HCT116 (cell line): Measurements from ENCODE around the gene MEAK7. TPM values are rescaled to one million over a fixed set of nuclear protein-coding genes. Genes with fewer than 3 reads are reported as not detected.
A peak's percentile ranks its signal among the peaks of the same experiment; 100 is the strongest.

Experiments used
- ATAC-seq: fragments of 200-7000 bp; cut with Tn5 transposase; 2 replicates; pipeline ENCODE4 v1.9.1; 2020; ENCODE audit warnings: mild to moderate bottlenecking, moderate library complexity
- BruUV-seq: library from RNA; stranded (reverse); fragments of 400-500 nt; replicated peaks from 2 replicates; lab custom pipeline; 2021; lab: Mats Ljungman, UMichigan
- CTCF ChIA-PET: fragments of 300-600 bp; sonication (Branson Sonifier 250); formaldehyde crosslinking; loops from one replicate; lab custom pipeline; 2021; ENCODE audit warnings: antibody characterized with exemption; lab: Charles Lee
- POLR2A ChIA-PET: fragments of 300-600, 350-600 bp; sonication (Branson Sonifier 250); formaldehyde crosslinking; loops from one replicate; lab custom pipeline; 2021; ENCODE audit warnings: antibody characterized with exemption; lab: Charles Lee
- RAD21 ChIA-PET, 2 experiments: fragments of 300-600 bp; sonication (Branson Sonifier 250); formaldehyde crosslinking; loops; one replicate each; lab custom pipeline; 2023; ENCODE audit warnings: low total read pairs in 2 of 2; ENCODE audit not compliant: uncharacterized antibody in 2 of 2, unreplicated experiment in 2 of 2, low non-redundant PET in 1 of 2; lab: Charles Lee
- DNase-seq: peaks from one replicate; pipeline ENCODE4 v3.0.0-alpha.2; 2010; ENCODE audit warnings: low read depth, low spot score
- H2AFZ ChIP-seq: fragments of 200-600 bp; shearing (Covaris generic), sonication (generic); 2 replicates; pipeline ENCODE4 v1.6.1; 2017; ENCODE audit warnings: low read depth, mixed run types, mixed read lengths, antibody characterized with exemption, low read length; ENCODE audit not compliant: poor library complexity, severe bottlenecking
- H3K27ac ChIP-seq: 2 replicates; pipeline ENCODE4 v1.5.1; 2012; ENCODE audit warnings: low read depth, low read length
- H3K27me3 ChIP-seq: fragments of 200-600 bp; sonication (generic); 2 replicates; pipeline ENCODE4 v1.6.1; 2016; ENCODE audit warnings: mixed run types, low read length, mixed read lengths; ENCODE audit not compliant: insufficient read depth
- H3K36me3 ChIP-seq, 2 experiments: fragments of 200-500 bp in 1 of 2; fragments of 200-600 bp in 1 of 2; sonication (Bioruptor generic) in 1 of 2; sonication (generic) in 1 of 2; 2 replicates each; pipeline versions ENCODE4 v1.5.1 to v1.6.1; 2014 to 2016; ENCODE audit warnings: low read length in 2 of 2, inconsistent platforms in 1 of 2, mixed read lengths in 1 of 2, mixed run types in 1 of 2; ENCODE audit not compliant: insufficient read depth in 2 of 2, control insufficient read depth in 1 of 2
- H3K4me1 ChIP-seq, 2 experiments: fragments of 200-600 bp in 1 of 2; sonication (generic) in 1 of 2; 2 replicates each; pipeline versions ENCODE4 v1.5.1 to v1.6.1; 2012 to 2017; ENCODE audit warnings: low read length in 2 of 2, inconsistent platforms in 1 of 2, mild to moderate bottlenecking in 1 of 2, mixed read lengths in 1 of 2, mixed run types in 1 of 2, moderate library complexity in 1 of 2; ENCODE audit not compliant: insufficient read depth in 2 of 2, control insufficient read depth in 1 of 2
- H3K4me2 ChIP-seq: fragments of 200-600 bp; sonication (generic); 2 replicates; pipeline ENCODE4 v1.6.1; 2017; ENCODE audit warnings: mixed run types, low read length, mixed read lengths
- H3K4me3 ChIP-seq, 2 experiments: fragments of 200-600 bp in 1 of 2; sonication (generic) in 1 of 2; replicated peaks in 1 of 2; 2 replicates each; pipeline ENCODE4 v1.5.1; 2011 to 2016; ENCODE audit warnings: low read length in 2 of 2, control low read depth in 1 of 2, low read depth in 1 of 2, mild to moderate bottlenecking in 1 of 2, mixed read lengths in 1 of 2, mixed run types in 1 of 2
- H3K79me2 ChIP-seq: fragments of 200-600 bp; sonication (generic); 2 replicates; pipeline ENCODE4 v1.6.1; 2017; ENCODE audit warnings: mild to moderate bottlenecking, mixed run types, low read length, moderate library complexity, mixed read lengths; ENCODE audit not compliant: insufficient read depth
- H3K9ac ChIP-seq: fragments of 200-600 bp; sonication (generic); 2 replicates; pipeline ENCODE4 v1.6.1; 2016; ENCODE audit warnings: low read length, mixed read lengths
- H3K9me2 ChIP-seq: fragments of 200-600 bp; sonication (generic), shearing (Covaris generic); 2 replicates; pipeline ENCODE4 v1.6.1; 2017; ENCODE audit warnings: mixed run types, mild to moderate bottlenecking, moderate library complexity; ENCODE audit not compliant: insufficient read depth
- H3K9me3 ChIP-seq, 2 experiments: fragments of 200-500 bp in 1 of 2; fragments of 200-600 bp in 1 of 2; sonication (Bioruptor generic) in 1 of 2; sonication (generic) in 1 of 2; 2 replicates each; pipeline ENCODE4 v1.6.1; 2014 to 2017; ENCODE audit warnings: low read length in 2 of 2, mixed read lengths in 2 of 2, inconsistent platforms in 1 of 2, low read depth in 1 of 2, mild to moderate bottlenecking in 1 of 2, mixed run types in 1 of 2, moderate library complexity in 1 of 2; ENCODE audit not compliant: control insufficient read depth in 1 of 2, insufficient read depth in 1 of 2
- H4K20me1 ChIP-seq: fragments of 200-600 bp; sonication (generic), shearing (Covaris generic); 2 replicates; pipeline ENCODE4 v1.6.1; 2017; ENCODE audit warnings: mixed run types, mild to moderate bottlenecking, moderate library complexity; ENCODE audit not compliant: insufficient read depth
- CTCF ChIP-seq, 3 experiments: fragments of 200-600 bp in 1 of 3; sonication (generic) in 1 of 3; IDR thresholded peaks in 2 of 3; conservative IDR thresholded peaks in 1 of 3; 2 replicates each; pipeline ENCODE4 v1.5.1; 2012 to 2017; ENCODE audit warnings: low read depth in 2 of 3, low read length in 2 of 3, antibody characterized with exemption in 1 of 3, borderline replicate concordance in 1 of 3, control low read depth in 1 of 3, mild to moderate bottlenecking in 1 of 3, mixed read lengths in 1 of 3, mixed run types in 1 of 3, moderate library complexity in 1 of 3; ENCODE audit not compliant: insufficient read depth in 1 of 3
- ELF1 ChIP-seq: IDR thresholded peaks from 2 replicates; pipeline ENCODE4 v1.6.1; 2012; ENCODE audit warnings: low read depth, borderline replicate concordance
- EZH2phosphoT487 ChIP-seq: fragments of 200-600 bp; IDR thresholded peaks from 2 replicates; pipeline ENCODE4 v1.6.1; 2018; ENCODE audit warnings: antibody characterized with exemption, borderline replicate concordance
- FOSL1 ChIP-seq: IDR thresholded peaks from 2 replicates; pipeline ENCODE4 v1.6.1; 2012; ENCODE audit warnings: low read depth
- JUND ChIP-seq: IDR thresholded peaks from 2 replicates; pipeline ENCODE4 v1.6.1; 2012
- POLR2AphosphoS5 ChIP-seq: IDR thresholded peaks from 2 replicates; pipeline ENCODE4 v1.6.1; 2011; ENCODE audit warnings: mild to moderate bottlenecking, low read depth, low read length, moderate library complexity
- SIN3A ChIP-seq: IDR thresholded peaks from 2 replicates; pipeline ENCODE4 v1.6.1; 2012; ENCODE audit warnings: low read depth
- SRF ChIP-seq: IDR thresholded peaks from 2 replicates; pipeline ENCODE4 v1.6.1; 2012; ENCODE audit warnings: low read depth
- TCF7L2 ChIP-seq: IDR thresholded peaks from 2 replicates; pipeline ENCODE4 v1.7.0; 2011; ENCODE audit warnings: borderline replicate concordance, inconsistent platforms; ENCODE audit not compliant: insufficient read depth, insufficient read length; ENCODE audit errors: extremely low read depth
- YY1 ChIP-seq: IDR thresholded peaks from 2 replicates; pipeline ENCODE4 v1.6.1; 2011; ENCODE audit warnings: low read length, low read depth, moderate library complexity, mild to moderate bottlenecking; ENCODE audit not compliant: insufficient replicate concordance; ENCODE audit errors: extremely low read depth
- ZBTB33 ChIP-seq: IDR thresholded peaks from 2 replicates; pipeline ENCODE4 v1.6.1; 2011; ENCODE audit warnings: mild to moderate bottlenecking, low read length, moderate library complexity; ENCODE audit not compliant: insufficient replicate concordance; ENCODE audit errors: extremely low read depth
- ZFX ChIP-seq: fragments of 450-650 bp; IDR thresholded peaks from 2 replicates; pipeline ENCODE4 v1.6.1; 2017
- intact Hi-C: fragments of 100-400 bp; cut with micrococcal nuclease; formaldehyde crosslinking; loops from 2 replicates; pipeline ENCODE4 v1.10.0; 2022
- total RNA-seq: library from RNA; stranded (reverse); gene quantifications from one replicate; pipeline ENCODE4 v1.2.1, GENCODE V29; 2021; ENCODE audit not compliant: unreplicated experiment

MEAK7 gene
- total RNA-seq, 1 experiment from 2014 or later, result 32.2 TPM

GRCh38 chr16:84462296-84463210 lies 41.9 kb downstream of the MEAK7 start:
- Histone ChIP-seq H3K27me3 (no peaks in the 10 kb centered on the region), H3K36me3 (peaks cover 0 to 19% of the 10 kb centered on the region in 2 experiments; a peak in 3 of 4 replicates)
- RAD21 ChIA-PET, result no interaction called here
- TF ChIP-seq YY1, result no peak
- no peak for TF ChIP-seq EZH2phosphoT487
- TF ChIP-seq SRF, result no peak
- no peak for TF ChIP-seq FOSL1
- TF ChIP-seq, all 23 proteins: peak for 0
- H3K9me3 ChIP-seq, result peaks cover 0 to 8% of the 10 kb centered on the region in 2 experiments; a peak in 1 of 4 replicates
- no peak overlapping the region for H3K4me3 ChIP-seq
- H3K9me2 ChIP-seq, result no peaks in the 10 kb centered on the region
- ATAC-seq (peak; percentile 5; the same call in 1 of the 2 replicates), DNase-seq (no peak)
- H3K79me2 ChIP-seq, result no peaks in the 10 kb centered on the region
- intact Hi-C loops, result no loop called here
- H3K4me2 ChIP-seq, result no peak overlapping the region
- H4K20me1 ChIP-seq, result no peaks in the 10 kb centered on the region
- no peak overlapping the region for H3K9ac ChIP-seq
- no peak overlapping the region for H3K27ac ChIP-seq
- no peaks in the 10 kb centered on the region for H3K4me1 ChIP-seq
- no peak overlapping the region for H2AFZ ChIP-seq
- BruUV-seq, result no TSS peak
- CTCF ChIA-PET, result no interaction called here
- POLR2A ChIA-PET, result no interaction called here

- no peaks in the 10 kb centered on the region for H3K4me1 ChIP-seq
- intact Hi-C loops, result no loop called here
- ATAC-seq (peak; percentile 16; the same call in 1 of the 2 replicates), DNase-seq (no peak)
- H3K9me2 ChIP-seq, result no peaks in the 10 kb centered on the region
- H4K20me1 ChIP-seq, result no peaks in the 10 kb centered on the region
- H3K4me3 ChIP-seq, result no peak overlapping the region
- H3K9ac ChIP-seq, result no peak overlapping the region
- H3K27me3 ChIP-seq, result no peaks in the 10 kb centered on the region
- H3K36me3 ChIP-seq, result peaks cover 0 to 11% of the 10 kb centered on the region in 2 experiments; a peak in 2 of 4 replicates
- CTCF ChIA-PET, result no interaction called here
- no peaks in the 10 kb centered on the region for H3K79me2 ChIP-seq
- H3K4me2 ChIP-seq, result no peak overlapping the region
- no TSS peak for BruUV-seq
- H3K27ac ChIP-seq, result no peak overlapping the region
- RAD21 ChIA-PET, result no interaction called here
- no peak overlapping the region for H2AFZ ChIP-seq
- H3K9me3 ChIP-seq, result 0 out of 4 replicates have a peak, but pooled peaks cover 0 to under 1% of the 10 kb centered on the region in 2 experiments
- POLR2A ChIA-PET, result no interaction called here
- TF ChIP-seq SIN3A (no peak), YY1 (no peak), TCF7L2 (no peak), ZFX (no peak), JUND (no peak), CTCF (IDR thresholded peaks at IDR 0.05 in 2 of 3, conservative IDR thresholded peaks at IDR 0.05 in 1 of 3; ENCODE audit: borderline replicate concordance in 1 of 3, insufficient read depth in 1 of 3, low read depth in 2 of 3, low read length in 2 of 3) (no peak), ELF1 (no peak), POLR2AphosphoS5 (no peak), ZBTB33 (no peak)
These were observed 42.8 kb downstream of the MEAK7 start for GRCh38 chr16:84461413-84462295.
